SK-N-SH (cell line): ENCODE data around the gene ACACB.

Source experiments
- EZH2phosphoT487 ChIP-seq: fragments of 200-600 bp; sonication (generic); IDR thresholded peaks from 2 replicates; pipeline ENCODE4 v1.6.1; 2017; ENCODE audit warnings: low read depth, mixed run types, mild to moderate bottlenecking, antibody characterized with exemption, moderate library complexity, borderline replicate concordance
- GATA2 ChIP-seq: sonication (generic); formaldehyde crosslinking; IDR thresholded peaks from 2 replicates; pipeline ENCODE4 v1.5.0; 2020; ENCODE audit warnings: mild to moderate bottlenecking, missing genetic modification reagents
- MAX ChIP-seq: IDR thresholded peaks from 2 replicates; pipeline ENCODE4 v1.4.0; 2012; ENCODE audit warnings: low read depth
- MEF2A ChIP-seq: IDR thresholded peaks from 2 replicates; pipeline ENCODE4 v1.4.0; 2012; ENCODE audit warnings: low read depth, borderline replicate concordance
- NRF1 ChIP-seq: IDR thresholded peaks from 2 replicates; pipeline ENCODE4 v1.6.1; 2012; ENCODE audit warnings: low read depth, mild to moderate bottlenecking, low read length
- SIN3A ChIP-seq: IDR thresholded peaks from 2 replicates; pipeline ENCODE4 v1.6.1; 2012; ENCODE audit warnings: low read depth, mild to moderate bottlenecking, low read length, moderate library complexity, borderline replicate concordance
- SMC3 ChIP-seq: IDR thresholded peaks from 2 replicates; pipeline ENCODE4 v1.6.1; 2012; ENCODE audit warnings: low read depth, low read length, improper control_type of control experiment
- TAF1 ChIP-seq: IDR thresholded peaks from 2 replicates; pipeline ENCODE4 v1.6.1; 2012; ENCODE audit warnings: low read depth, mild to moderate bottlenecking, low read length, moderate library complexity, borderline replicate concordance
- TCF12 ChIP-seq: IDR thresholded peaks from 2 replicates; pipeline ENCODE4 v1.4.0; 2012
- USF1 ChIP-seq: IDR thresholded peaks from 2 replicates; pipeline ENCODE4 v1.4.0; 2012; ENCODE audit warnings: low read depth, borderline replicate concordance
- TF ChIP-seq, protein P1 (sequence below): fragments of 200-600 bp; sonication (generic); IDR thresholded peaks from 2 replicates; pipeline ENCODE4 v1.6.1; 2017; ENCODE audit warnings: antibody characterized with exemption, mild to moderate bottlenecking, moderate library complexity
- TF ChIP-seq, protein P2 (sequence below): IDR thresholded peaks from 2 replicates; pipeline ENCODE4 v1.6.1; 2012; ENCODE audit warnings: mild to moderate bottlenecking, low read depth, low read length, moderate library complexity

GRCh38 chr12:109287811-109288469, 171.6 kb downstream of the ACACB start:
- TF ChIP-seq, protein P1, sequence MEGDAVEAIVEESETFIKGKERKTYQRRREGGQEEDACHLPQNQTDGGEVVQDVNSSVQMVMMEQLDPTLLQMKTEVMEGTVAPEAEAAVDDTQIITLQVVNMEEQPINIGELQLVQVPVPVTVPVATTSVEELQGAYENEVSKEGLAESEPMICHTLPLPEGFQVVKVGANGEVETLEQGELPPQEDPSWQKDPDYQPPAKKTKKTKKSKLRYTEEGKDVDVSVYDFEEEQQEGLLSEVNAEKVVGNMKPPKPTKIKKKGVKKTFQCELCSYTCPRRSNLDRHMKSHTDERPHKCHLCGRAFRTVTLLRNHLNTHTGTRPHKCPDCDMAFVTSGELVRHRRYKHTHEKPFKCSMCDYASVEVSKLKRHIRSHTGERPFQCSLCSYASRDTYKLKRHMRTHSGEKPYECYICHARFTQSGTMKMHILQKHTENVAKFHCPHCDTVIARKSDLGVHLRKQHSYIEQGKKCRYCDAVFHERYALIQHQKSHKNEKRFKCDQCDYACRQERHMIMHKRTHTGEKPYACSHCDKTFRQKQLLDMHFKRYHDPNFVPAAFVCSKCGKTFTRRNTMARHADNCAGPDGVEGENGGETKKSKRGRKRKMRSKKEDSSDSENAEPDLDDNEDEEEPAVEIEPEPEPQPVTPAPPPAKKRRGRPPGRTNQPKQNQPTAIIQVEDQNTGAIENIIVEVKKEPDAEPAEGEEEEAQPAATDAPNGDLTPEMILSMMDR: no peak
- TF ChIP-seq USF1 (no peak), GATA2 (CRISPR knock-in tag) (no peak), TCF12 (no peak), NRF1 (no peak), SIN3A (no peak), MAX (no peak), TAF1 (no peak), SMC3 (no peak), EZH2phosphoT487 (no peak), MEF2A (no peak)
- TF ChIP-seq, protein P2, sequence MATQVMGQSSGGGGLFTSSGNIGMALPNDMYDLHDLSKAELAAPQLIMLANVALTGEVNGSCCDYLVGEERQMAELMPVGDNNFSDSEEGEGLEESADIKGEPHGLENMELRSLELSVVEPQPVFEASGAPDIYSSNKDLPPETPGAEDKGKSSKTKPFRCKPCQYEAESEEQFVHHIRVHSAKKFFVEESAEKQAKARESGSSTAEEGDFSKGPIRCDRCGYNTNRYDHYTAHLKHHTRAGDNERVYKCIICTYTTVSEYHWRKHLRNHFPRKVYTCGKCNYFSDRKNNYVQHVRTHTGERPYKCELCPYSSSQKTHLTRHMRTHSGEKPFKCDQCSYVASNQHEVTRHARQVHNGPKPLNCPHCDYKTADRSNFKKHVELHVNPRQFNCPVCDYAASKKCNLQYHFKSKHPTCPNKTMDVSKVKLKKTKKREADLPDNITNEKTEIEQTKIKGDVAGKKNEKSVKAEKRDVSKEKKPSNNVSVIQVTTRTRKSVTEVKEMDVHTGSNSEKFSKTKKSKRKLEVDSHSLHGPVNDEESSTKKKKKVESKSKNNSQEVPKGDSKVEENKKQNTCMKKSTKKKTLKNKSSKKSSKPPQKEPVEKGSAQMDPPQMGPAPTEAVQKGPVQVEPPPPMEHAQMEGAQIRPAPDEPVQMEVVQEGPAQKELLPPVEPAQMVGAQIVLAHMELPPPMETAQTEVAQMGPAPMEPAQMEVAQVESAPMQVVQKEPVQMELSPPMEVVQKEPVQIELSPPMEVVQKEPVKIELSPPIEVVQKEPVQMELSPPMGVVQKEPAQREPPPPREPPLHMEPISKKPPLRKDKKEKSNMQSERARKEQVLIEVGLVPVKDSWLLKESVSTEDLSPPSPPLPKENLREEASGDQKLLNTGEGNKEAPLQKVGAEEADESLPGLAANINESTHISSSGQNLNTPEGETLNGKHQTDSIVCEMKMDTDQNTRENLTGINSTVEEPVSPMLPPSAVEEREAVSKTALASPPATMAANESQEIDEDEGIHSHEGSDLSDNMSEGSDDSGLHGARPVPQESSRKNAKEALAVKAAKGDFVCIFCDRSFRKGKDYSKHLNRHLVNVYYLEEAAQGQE: no peak
